GM12878 (cell line): ENCODE results near the gene SLC5A10. TPM values are rescaled to one million over a fixed set of nuclear protein-coding genes. Genes with fewer than 3 reads are reported as not detected.
A peak's percentile ranks its signal among the peaks of the same experiment; 100 is the strongest.

Experiments
- BCL11A ChIP-seq: IDR thresholded peaks from 2 replicates; pipeline ENCODE4 v1.6.1; 2011; ENCODE audit warnings: low read depth, low read length
- BHLHE40 ChIP-seq, 2 experiments: fragments of 450-650 bp in 1 of 2; IDR thresholded peaks; 2 replicates each; pipeline ENCODE4 v1.6.1; 2011 to 2017; ENCODE audit warnings: low read depth in 2 of 2, borderline replicate concordance in 1 of 2, improper control_type of control experiment in 1 of 2, low read length in 1 of 2, mild to moderate bottlenecking in 1 of 2
- BMI1 ChIP-seq: fragments of 450-650 bp; IDR thresholded peaks from 2 replicates; pipeline ENCODE4 v1.6.1; 2016; ENCODE audit warnings: mild to moderate bottlenecking, moderate library complexity, borderline replicate concordance
- EED ChIP-seq: sonication (generic); IDR thresholded peaks from 2 replicates; pipeline ENCODE4 v1.6.1; 2016; ENCODE audit warnings: antibody characterized with exemption, low read depth
- FOXM1 ChIP-seq: IDR thresholded peaks from 2 replicates; pipeline ENCODE4 v1.6.1; 2012; ENCODE audit warnings: low read depth, mild to moderate bottlenecking, inconsistent platforms, low read length, moderate library complexity
- JUNB ChIP-seq: IDR thresholded peaks from 2 replicates; pipeline ENCODE4 v1.6.1; 2016; ENCODE audit warnings: antibody characterized with exemption, mild to moderate bottlenecking
- MEF2B ChIP-seq: fragments of 450-650 bp; IDR thresholded peaks from 2 replicates; pipeline ENCODE4 v1.6.1; 2018; ENCODE audit warnings: mild to moderate bottlenecking, moderate library complexity; ENCODE audit not compliant: partially characterized antibody, poor library complexity, severe bottlenecking
- MTA2 ChIP-seq: fragments of 450-650 bp; IDR thresholded peaks from 2 replicates; pipeline ENCODE4 v1.6.1; 2016; ENCODE audit warnings: low read depth, mild to moderate bottlenecking, moderate library complexity
- NR2C1 ChIP-seq: fragments of 450-650 bp; IDR thresholded peaks from 2 replicates; pipeline ENCODE4 v1.6.1; 2017; ENCODE audit warnings: antibody characterized with exemption, mild to moderate bottlenecking, moderate library complexity
- PBX3 ChIP-seq: IDR thresholded peaks from 2 replicates; pipeline ENCODE4 v1.6.1; 2011; ENCODE audit warnings: mild to moderate bottlenecking, low read depth, low read length, moderate library complexity; ENCODE audit not compliant: insufficient replicate concordance
- POLR2AphosphoS5 ChIP-seq: IDR thresholded peaks from 2 replicates; pipeline ENCODE4 v1.6.1; 2011; ENCODE audit warnings: mild to moderate bottlenecking, low read length, inconsistent platforms
- RUNX3 ChIP-seq: IDR thresholded peaks from 2 replicates; pipeline ENCODE4 v1.6.1; 2012; ENCODE audit warnings: low read length, inconsistent platforms
- SMAD5 ChIP-seq: IDR thresholded peaks from 2 replicates; pipeline ENCODE4 v1.6.1; 2016; ENCODE audit warnings: antibody characterized with exemption, low read depth
- YY1 ChIP-seq: IDR thresholded peaks from 2 replicates; pipeline ENCODE4 v1.6.1; 2011; ENCODE audit warnings: low read depth, mild to moderate bottlenecking, low read length
- ZNF592 ChIP-seq: fragments of 450-650 bp; IDR thresholded peaks from 2 replicates; pipeline ENCODE4 v1.6.1; 2017; ENCODE audit warnings: mild to moderate bottlenecking, moderate library complexity
- polyA plus RNA-seq, 11 experiments: library from polyadenylated mRNA; depleted of rRNA in 4 of 11; unstranded in 6 of 11; stranded (reverse) in 5 of 11; fragments of >200 nt; fragmentation: Nextera tagmentation in 4 of 11; fragmentation: Illumina TruSeq in 1 of 11; extraction: Ambion mirVana in 4 of 11; extraction: Trizol in 1 of 11; gene quantifications; 1 replicate in 1 of 11; 2 replicates in 10 of 11; pipeline versions ENCODE4 v1.2.1 to v1.2.3, GENCODE V29; 2011 to 2016; ENCODE audit warnings: inconsistent platforms in 2 of 11, missing spikeins in 2 of 11, low read depth in 1 of 11
- total RNA-seq, 4 experiments: library from RNA; depleted of rRNA in 3 of 4; stranded (reverse); fragments of >200 nt in 3 of 4; fragmentation: Illumina TruSeq in 1 of 4; extraction: Trizol in 1 of 4; gene quantifications; 2 replicates each; pipeline versions ENCODE4 v1.2.1 to v1.2.3, GENCODE V29; 2013 to 2021
- TF ChIP-seq, protein P1 (sequence below): fragments of 450-650 bp; IDR thresholded peaks from 2 replicates; pipeline ENCODE4 v1.6.1; 2016; ENCODE audit warnings: mild to moderate bottlenecking
- TF ChIP-seq, protein P2 (sequence below): fragments of 450-650 bp; formaldehyde crosslinking; IDR thresholded peaks from 2 replicates; pipeline ENCODE4 v1.4.0; 2020; ENCODE audit warnings: mild to moderate bottlenecking, moderate library complexity

SLC5A10 gene
- total and polyA plus RNA-seq, 10 of the 15 experiments (the other 5 are each of a cell fraction or from before 2014, with no cell fraction given): under 0.01 to 0.18 (median 0.07) TPM; not detected in 4

GRCh38 chr17:19063326-19063956, 111.5 kb downstream of the SLC5A10 start (continued):
- TF ChIP-seq YY1 (peak; percentile 56; the same call in 1 of the 2 replicates), BCL11A (peak; percentile 53; the same call in 1 of the 2 replicates), RUNX3 (0 out of 2 replicates have a peak, but pooled peaks have one; percentile 22), BMI1 (peak; percentile 95), JUNB (0 out of 2 replicates have a peak, but pooled peaks have one; percentile 18), EED (peak; percentile 54), NR2C1 (peak; percentile 44), BHLHE40 (IDR thresholded peaks at IDR 0.05; ENCODE audit: borderline replicate concordance in 1 of 2, low read depth in 2 of 2, low read length in 1 of 2) (peak in 1 of 2 experiments; percentile 58; a peak in 2 of 4 replicates), ZNF592 (0 out of 2 replicates have a peak, but pooled peaks have one; percentile 50), FOXM1 (0 out of 2 replicates have a peak, but pooled peaks have one; percentile 29), MTA2 (peak; percentile 44), MEF2B (peak; percentile 44), PBX3 (peak; percentile 11), POLR2AphosphoS5 (peak; percentile 63; the same call in 1 of the 2 replicates), SMAD5 (peak; percentile 97)
- TF ChIP-seq, protein P1, sequence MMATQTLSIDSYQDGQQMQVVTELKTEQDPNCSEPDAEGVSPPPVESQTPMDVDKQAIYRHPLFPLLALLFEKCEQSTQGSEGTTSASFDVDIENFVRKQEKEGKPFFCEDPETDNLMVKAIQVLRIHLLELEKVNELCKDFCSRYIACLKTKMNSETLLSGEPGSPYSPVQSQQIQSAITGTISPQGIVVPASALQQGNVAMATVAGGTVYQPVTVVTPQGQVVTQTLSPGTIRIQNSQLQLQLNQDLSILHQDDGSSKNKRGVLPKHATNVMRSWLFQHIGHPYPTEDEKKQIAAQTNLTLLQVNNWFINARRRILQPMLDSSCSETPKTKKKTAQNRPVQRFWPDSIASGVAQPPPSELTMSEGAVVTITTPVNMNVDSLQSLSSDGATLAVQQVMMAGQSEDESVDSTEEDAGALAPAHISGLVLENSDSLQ: peak; percentile 74
- TF ChIP-seq, protein P2, sequence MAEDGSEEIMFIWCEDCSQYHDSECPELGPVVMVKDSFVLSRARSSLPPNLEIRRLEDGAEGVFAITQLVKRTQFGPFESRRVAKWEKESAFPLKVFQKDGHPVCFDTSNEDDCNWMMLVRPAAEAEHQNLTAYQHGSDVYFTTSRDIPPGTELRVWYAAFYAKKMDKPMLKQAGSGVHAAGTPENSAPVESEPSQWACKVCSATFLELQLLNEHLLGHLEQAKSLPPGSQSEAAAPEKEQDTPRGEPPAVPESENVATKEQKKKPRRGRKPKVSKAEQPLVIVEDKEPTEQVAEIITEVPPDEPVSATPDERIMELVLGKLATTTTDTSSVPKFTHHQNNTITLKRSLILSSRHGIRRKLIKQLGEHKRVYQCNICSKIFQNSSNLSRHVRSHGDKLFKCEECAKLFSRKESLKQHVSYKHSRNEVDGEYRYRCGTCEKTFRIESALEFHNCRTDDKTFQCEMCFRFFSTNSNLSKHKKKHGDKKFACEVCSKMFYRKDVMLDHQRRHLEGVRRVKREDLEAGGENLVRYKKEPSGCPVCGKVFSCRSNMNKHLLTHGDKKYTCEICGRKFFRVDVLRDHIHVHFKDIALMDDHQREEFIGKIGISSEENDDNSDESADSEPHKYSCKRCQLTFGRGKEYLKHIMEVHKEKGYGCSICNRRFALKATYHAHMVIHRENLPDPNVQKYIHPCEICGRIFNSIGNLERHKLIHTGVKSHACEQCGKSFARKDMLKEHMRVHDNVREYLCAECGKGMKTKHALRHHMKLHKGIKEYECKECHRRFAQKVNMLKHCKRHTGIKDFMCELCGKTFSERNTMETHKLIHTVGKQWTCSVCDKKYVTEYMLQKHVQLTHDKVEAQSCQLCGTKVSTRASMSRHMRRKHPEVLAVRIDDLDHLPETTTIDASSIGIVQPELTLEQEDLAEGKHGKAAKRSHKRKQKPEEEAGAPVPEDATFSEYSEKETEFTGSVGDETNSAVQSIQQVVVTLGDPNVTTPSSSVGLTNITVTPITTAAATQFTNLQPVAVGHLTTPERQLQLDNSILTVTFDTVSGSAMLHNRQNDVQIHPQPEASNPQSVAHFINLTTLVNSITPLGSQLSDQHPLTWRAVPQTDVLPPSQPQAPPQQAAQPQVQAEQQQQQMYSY: peak; percentile 99
